Measurements from ENCODE around the gene ZNF484. TPM values are rescaled to one million over a fixed set of nuclear protein-coding genes. Genes with fewer than 3 reads are reported as not detected.
"Not testable (repeated sequence)": the region's sequence is repeated elsewhere in the genome, so short reads cannot be mapped to it uniquely, and the experiment has no call there.

The ZNF484 gene
- total RNA-seq, 1 donor from 2014 or later = 4.0 TPM

DNA sequence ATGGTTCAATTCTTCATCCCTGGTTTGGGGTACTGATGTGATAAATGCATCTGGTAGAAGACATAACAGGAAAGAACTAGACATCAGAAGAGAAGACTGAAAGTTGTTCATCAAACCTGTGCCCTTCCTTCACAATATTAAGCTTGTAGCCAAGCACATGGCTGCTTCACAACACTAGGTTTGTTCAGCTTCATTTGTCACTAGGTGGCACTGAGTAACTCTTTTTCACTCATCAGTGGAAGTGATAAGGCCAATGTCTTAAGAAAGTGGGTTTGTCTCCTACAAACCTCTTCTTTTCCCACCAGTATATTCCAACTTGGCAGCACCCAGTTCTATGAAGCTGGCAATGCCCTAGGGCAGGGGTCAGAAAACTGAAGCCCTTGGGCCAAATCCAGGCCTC is 26.9 kb downstream of the ZNF484 start:
- H3K4me3 ChIP-seq (ENCODE audit: low read depth, low read length) = no peak overlapping the region
- TF ChIP-seq CTCF (conservative IDR thresholded peaks at IDR 0.05; ENCODE audit: low read depth, low read length) = no peak
- DNase-seq (ENCODE audit: low read depth) = no peak

DNA sequence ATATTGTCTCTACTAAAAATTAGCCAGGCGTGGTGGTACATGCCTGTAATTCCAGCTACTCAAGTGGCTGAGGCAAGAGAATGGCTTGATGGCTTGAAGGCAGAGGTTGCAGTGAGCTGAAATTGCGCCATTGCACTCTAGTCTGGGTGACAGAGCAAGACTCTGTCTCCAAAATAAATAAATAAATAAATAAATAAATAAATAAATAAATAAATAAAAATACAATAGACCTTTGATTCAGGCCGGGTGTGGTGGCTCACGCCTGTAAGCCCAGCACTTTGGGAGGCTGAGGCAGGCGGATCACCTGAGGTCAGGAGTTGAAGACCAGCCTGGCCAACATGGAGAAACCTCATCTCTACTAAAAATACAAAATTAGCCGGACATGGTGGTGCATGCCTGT is 29.1 kb downstream of the ZNF484 start:
- H3K4me3 ChIP-seq (ENCODE audit: low read depth, low read length); DNase-seq (ENCODE audit: low read depth): not testable (repeated sequence)

DNA sequence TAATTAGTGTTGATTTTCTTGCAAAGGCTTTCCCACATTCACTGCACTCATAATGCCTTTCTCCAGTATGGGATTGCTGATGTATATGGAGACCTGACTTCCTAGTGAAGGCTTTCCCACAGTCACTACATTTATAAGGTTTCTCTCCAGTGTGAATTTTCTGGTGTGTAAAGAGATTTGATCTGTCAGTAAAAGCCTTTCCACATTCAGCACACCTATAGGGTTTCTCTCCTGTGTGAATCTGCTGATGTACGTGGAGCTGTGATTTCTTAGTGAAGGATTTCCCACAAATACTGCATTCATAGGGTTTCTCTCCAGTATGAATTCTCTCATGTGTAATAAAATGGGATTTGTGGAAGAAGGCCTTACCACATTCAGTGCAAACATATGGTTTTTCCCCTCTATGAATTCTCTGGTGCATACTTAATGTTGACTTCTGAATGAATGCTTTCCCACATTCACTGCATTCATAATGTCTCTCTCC is 31.1 kb downstream of the ZNF484 start:
- no peak overlapping the region for H3K4me3 ChIP-seq (ENCODE audit: low read depth, low read length)
- TF ChIP-seq CTCF (conservative IDR thresholded peaks at IDR 0.05; ENCODE audit: low read depth, low read length) = no peak
- no peak for DNase-seq (ENCODE audit: low read depth)

DNA sequence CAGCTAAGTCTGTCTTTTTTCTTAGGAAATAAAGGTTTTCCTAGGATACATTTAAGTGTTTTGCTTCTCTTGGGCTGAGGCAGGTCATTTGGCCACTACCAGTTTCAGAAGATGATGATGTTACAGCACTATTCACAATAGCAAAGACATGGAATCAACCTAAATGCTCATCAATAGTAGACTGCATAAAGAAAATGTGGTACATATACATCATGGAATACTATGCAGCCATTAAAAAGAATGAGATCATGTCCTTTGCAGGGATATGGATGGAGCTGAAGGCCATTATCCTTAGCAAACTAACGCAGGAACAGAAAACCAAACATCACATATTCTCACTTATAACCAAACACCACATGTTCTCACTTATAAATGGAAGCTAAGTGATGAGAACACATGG is 39.4 kb downstream of the ZNF484 start:
- not testable (repeated sequence) for DNase-seq (ENCODE audit: low read depth); H3K4me3 ChIP-seq (ENCODE audit: low read depth, low read length)

GRCh38 chr9:92837191-92837590 is 40.6 kb downstream of the ZNF484 start:
- DNase-seq (ENCODE audit: low read depth) = no peak
- no peak overlapping the region for H3K4me3 ChIP-seq (ENCODE audit: low read depth, low read length)
- TF ChIP-seq CTCF (conservative IDR thresholded peaks at IDR 0.05; ENCODE audit: low read depth, low read length) = no peak

DNA sequence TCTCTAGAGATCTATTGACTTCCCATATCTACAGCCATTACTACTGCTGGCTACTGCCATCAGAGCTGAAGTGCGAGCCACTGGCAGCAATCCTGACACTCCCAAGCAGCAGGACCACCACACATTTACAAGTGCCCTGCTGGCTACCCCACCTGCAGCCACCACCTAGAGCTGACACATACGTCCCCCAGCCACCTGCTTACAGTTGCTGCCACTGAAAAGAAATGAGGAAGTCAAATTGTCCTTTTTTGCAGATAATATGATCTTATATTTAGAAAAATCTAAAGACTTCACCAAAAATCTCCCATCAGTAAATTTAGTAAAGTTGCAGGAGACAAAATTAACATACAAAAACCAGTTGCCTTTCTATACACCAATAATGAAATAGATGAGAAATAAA is 48.4 kb downstream of the ZNF484 start:
- H3K4me3 ChIP-seq (ENCODE audit: low read depth, low read length) = no peak overlapping the region
- TF ChIP-seq CTCF (conservative IDR thresholded peaks at IDR 0.05; ENCODE audit: low read depth, low read length) = no peak
- DNase-seq (ENCODE audit: low read depth) = no peak

DNA sequence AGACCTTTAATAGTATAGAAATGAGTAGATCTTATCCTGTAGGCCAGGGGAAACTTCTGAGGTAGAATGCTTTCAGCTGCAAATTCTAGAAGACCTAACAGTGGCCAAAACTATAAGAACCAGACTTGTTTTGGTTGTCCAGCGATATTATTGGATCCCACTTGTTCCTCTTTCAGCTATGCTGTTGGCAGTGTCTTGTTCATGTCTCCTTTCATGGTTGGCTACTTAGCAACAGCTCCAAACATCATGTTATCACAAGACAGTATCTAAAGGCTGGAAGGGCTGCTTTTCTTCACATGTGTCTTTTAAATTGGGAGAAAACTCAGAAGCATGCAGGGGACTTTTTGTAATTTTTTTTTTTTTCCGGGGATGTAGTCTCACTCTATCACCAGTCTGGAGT is 52.8 kb downstream of the ZNF484 start:
- H3K4me3 ChIP-seq (ENCODE audit: low read depth, low read length); DNase-seq (ENCODE audit: low read depth): not testable (repeated sequence)

GRCh38 chr9:92820964-92821363 is 56.9 kb downstream of the ZNF484 start:
- no peak for TF ChIP-seq CTCF (conservative IDR thresholded peaks at IDR 0.05; ENCODE audit: low read depth, low read length)
- no peak for DNase-seq (ENCODE audit: low read depth)
- no peak overlapping the region for H3K4me3 ChIP-seq (ENCODE audit: low read depth, low read length)

GRCh38 chr9:92819898-92820297 is 57.9 kb downstream of the ZNF484 start:
- not testable (repeated sequence) for H3K4me3 ChIP-seq (ENCODE audit: low read depth, low read length)
- peak; percentile 29 for DNase-seq (ENCODE audit: low read depth)

GRCh38 chr9:92809629-92810326 is 68.1 kb downstream of the ZNF484 start:
- not testable (repeated sequence) for DNase-seq (ENCODE audit: low read depth); H3K4me3 ChIP-seq (ENCODE audit: low read depth, low read length)

All from epithelial cell of proximal tubule (primary cell).